Kidney (tissue), 14 donors: ENCODE measurements around the gene YPEL2. TPM values are rescaled to one million over a fixed set of nuclear protein-coding genes. Genes with fewer than 3 reads are reported as not detected.

Experiments used
- DNase-seq, 5 donors: peaks; one replicate each; pipeline ENCODE4 v3.0.0-alpha.2; 2013 to 2020
- FAIRE-seq: peaks from 2 replicates; lab custom pipeline; 2012; peaks lifted over from hg19 to GRCh38; lab: Jason Lieb, UNC
- H3K27ac ChIP-seq, 2 donors: one replicate each; pipeline ENCODE4 v1.7.0; 2013; ENCODE audit warnings: low read depth in 2 of 2, low read length in 2 of 2, inconsistent platforms in 1 of 2
- H3K27me3 ChIP-seq: one replicate; pipeline ENCODE4 v1.7.1; 2013; ENCODE audit warnings: low read length, inconsistent platforms; ENCODE audit not compliant: control insufficient read depth, insufficient read depth
- H3K36me3 ChIP-seq, 3 donors: one replicate each; pipeline versions ENCODE4 v1.7.0 to v1.7.1; 2013; ENCODE audit warnings: low read length in 3 of 3, control low read depth in 1 of 3, inconsistent platforms in 1 of 3; ENCODE audit not compliant: insufficient read depth in 3 of 3, control insufficient read depth in 2 of 3
- H3K4me1 ChIP-seq, 3 donors: one replicate each; pipeline versions ENCODE4 v1.7.0 to v1.7.1; 2013; ENCODE audit warnings: low read length in 3 of 3, inconsistent platforms in 1 of 3, low read depth in 1 of 3; ENCODE audit not compliant: control insufficient read depth in 2 of 3, insufficient read depth in 2 of 3
- H3K4me3 ChIP-seq, 3 donors: one replicate each; pipeline versions ENCODE4 v1.7.0 to v1.8.1; 2013; ENCODE audit warnings: low read length in 3 of 3, control low read depth in 1 of 3, inconsistent platforms in 1 of 3
- H3K9ac ChIP-seq, 3 donors: one replicate each; pipeline versions ENCODE4 v1.7.0 to v1.7.1; 2013; ENCODE audit warnings: low read length in 3 of 3, control low read depth in 1 of 3, inconsistent platforms in 1 of 3
- H3K9me3 ChIP-seq, 3 donors: one replicate each; pipeline versions ENCODE4 v1.7.0 to v1.7.1; 2013; ENCODE audit warnings: low read length in 3 of 3, control low read depth in 1 of 3, inconsistent platforms in 1 of 3; ENCODE audit not compliant: control insufficient read depth in 2 of 3, insufficient read depth in 1 of 3
- CTCF ChIP-seq: IDR thresholded peaks from 3 replicates; pipeline ENCODE4 v1.5.1; 2012; ENCODE audit warnings: mild to moderate bottlenecking, moderate library complexity, borderline replicate concordance; ENCODE audit not compliant: insufficient read depth; ENCODE audit errors: extremely low read depth
- intact Hi-C: fragments of 100-400 bp; cut with DNase I; formaldehyde crosslinking; loops from one replicate; pipeline ENCODE4 v1.11.1; 2022
- polyA plus RNA-seq: library from polyadenylated mRNA; stranded (reverse); fragments of 350-450 nt; fragmentation: Illumina TruSeq; extraction: RNeasy Lipid Tissue Mini Kit (QIAGEN cat#74804); gene quantifications from one replicate; pipeline ENCODE4 v1.2.3, GENCODE V29; 2014; ENCODE audit warnings: low read depth, low replicate concordance; ENCODE audit not compliant: insufficient read depth
- total RNA-seq: library from RNA; stranded (reverse); fragmentation: NEBNext Ultra II Directional; extraction: Animal tissue kit (Norgen Biotek cat#: 25700); gene quantifications from one replicate; pipeline ENCODE4 v1.2.1, GENCODE V29; 2021
- donor health status: control.
- donor health status: control.
- donor health status: control.
- donor health status: control.
- donor health status: control.
- donor health status: DM: yes; HTN: yes; CAD: no.
- donor health status: Normal renal cell carcinoma (clear cell type).

YPEL2 gene
- total and polyA plus RNA-seq, 2 donors from 2014 or later: 9.0 to 53.6 TPM

- no peaks in the 10 kb centered on the region for H3K9me3 ChIP-seq
- FAIRE-seq: no peak
- H3K9ac ChIP-seq: peak overlapping the region in 2 of 3 donors; percentile 7 to 41
- no peaks in the 10 kb centered on the region for H3K36me3 ChIP-seq
- H3K4me1 ChIP-seq: peaks cover 30 to 59% (median 42%) of the 10 kb centered on the region in 3 donors
- H3K27ac ChIP-seq: peak overlapping the region; percentile 21 to 53
- H3K27me3 ChIP-seq: no peaks in the 10 kb centered on the region
- H3K4me3 ChIP-seq: peak overlapping the region in 1 of 3 donors; percentile 24
- no peak for DNase-seq
- TF ChIP-seq CTCF: no peak
- intact Hi-C loops: no loop called here
Measured at GRCh38 chr17:59362811-59363205, 31.4 kb downstream of the YPEL2 start.

- FAIRE-seq: no peak
- H3K9ac ChIP-seq: peak overlapping the region in 2 of 3 donors; percentile 37 to 70
Measured at GRCh38 chr17:59365383-59365981, 34.0 kb downstream of the YPEL2 start.

GRCh38 chr17:59366040-59366757 lies 34.7 kb downstream of the YPEL2 start:
- H3K9me3 ChIP-seq: no peaks in the 10 kb centered on the region
- TF ChIP-seq CTCF: no peak
- H3K9ac ChIP-seq: peak overlapping the region in 2 of 3 donors; percentile 0 to 70
- FAIRE-seq: no peak
- peak overlapping the region; percentile 85 to 92 for H3K27ac ChIP-seq
- no peaks in the 10 kb centered on the region for H3K27me3 ChIP-seq
- H3K4me1 ChIP-seq: peaks cover 37 to 88% (median 70%) of the 10 kb centered on the region in 3 donors
- intact Hi-C loops: no loop called here
- peak overlapping the region in 1 of 3 donors; percentile 3 for H3K4me3 ChIP-seq
- no peaks in the 10 kb centered on the region for H3K36me3 ChIP-seq
- peak in 4 of 5 donors; percentile 56 to 79 (median 66) for DNase-seq

More at GRCh38 chr17:59365383-59365981, 34.0 kb downstream of the YPEL2 start:
- Histone ChIP-seq H3K27me3 (no peaks in the 10 kb centered on the region), H3K27ac (peak overlapping the region; percentile 51 to 92), H3K36me3 (no peaks in the 10 kb centered on the region), H3K4me1 (peaks cover 36 to 84% (median 63%) of the 10 kb centered on the region in 3 donors), H3K9me3 (no peaks in the 10 kb centered on the region), H3K4me3 (no peak overlapping the region)
- intact Hi-C loops: no loop called here
- TF ChIP-seq CTCF: no peak
- DNase-seq: peak in 4 of 5 donors; percentile 49 to 76 (median 68)
